Measurements from ENCODE around the gene BORCS8.

DNA sequence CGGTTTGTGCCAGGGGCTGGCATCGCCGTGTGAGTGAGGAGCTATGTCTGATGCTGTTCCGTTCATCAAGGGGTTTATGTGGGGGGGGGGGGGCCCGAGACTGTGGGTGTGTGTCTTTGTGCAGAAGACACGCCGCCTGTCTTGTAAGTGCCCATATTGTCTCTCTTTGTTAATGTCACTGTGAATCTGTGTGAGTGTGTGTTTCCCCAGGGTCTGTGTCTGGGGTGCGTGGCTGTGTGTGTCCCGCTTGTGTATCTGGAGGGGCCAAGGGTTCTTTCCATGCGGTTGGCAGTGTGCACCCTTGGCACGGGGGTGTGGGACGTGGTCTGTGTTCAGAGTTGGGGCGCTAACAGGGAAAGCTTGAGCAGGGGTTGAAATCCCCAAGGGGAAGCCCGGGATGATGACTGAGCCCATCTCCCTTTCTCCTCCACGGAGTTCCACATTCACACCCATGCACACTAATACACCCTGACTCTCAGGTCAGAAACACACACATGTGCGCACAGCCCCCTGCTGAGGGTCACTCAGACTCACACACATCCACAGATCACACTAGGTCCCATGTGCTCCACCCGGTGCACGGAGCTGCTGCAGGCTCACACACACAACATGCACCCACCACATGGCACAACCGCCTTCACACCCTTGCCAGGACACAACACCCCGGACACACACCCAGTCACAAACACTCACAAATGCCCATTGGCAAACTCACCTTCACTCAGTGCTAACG is 21.6 kb upstream of the BORCS8 start:
- no peak for TF ChIP-seq ZNF781 (CRISPR knock-in tag; IDR thresholded peaks at IDR 0.05; ENCODE audit: borderline replicate concordance, not compliant biosample characterization)
- TF ChIP-seq, protein P1, sequence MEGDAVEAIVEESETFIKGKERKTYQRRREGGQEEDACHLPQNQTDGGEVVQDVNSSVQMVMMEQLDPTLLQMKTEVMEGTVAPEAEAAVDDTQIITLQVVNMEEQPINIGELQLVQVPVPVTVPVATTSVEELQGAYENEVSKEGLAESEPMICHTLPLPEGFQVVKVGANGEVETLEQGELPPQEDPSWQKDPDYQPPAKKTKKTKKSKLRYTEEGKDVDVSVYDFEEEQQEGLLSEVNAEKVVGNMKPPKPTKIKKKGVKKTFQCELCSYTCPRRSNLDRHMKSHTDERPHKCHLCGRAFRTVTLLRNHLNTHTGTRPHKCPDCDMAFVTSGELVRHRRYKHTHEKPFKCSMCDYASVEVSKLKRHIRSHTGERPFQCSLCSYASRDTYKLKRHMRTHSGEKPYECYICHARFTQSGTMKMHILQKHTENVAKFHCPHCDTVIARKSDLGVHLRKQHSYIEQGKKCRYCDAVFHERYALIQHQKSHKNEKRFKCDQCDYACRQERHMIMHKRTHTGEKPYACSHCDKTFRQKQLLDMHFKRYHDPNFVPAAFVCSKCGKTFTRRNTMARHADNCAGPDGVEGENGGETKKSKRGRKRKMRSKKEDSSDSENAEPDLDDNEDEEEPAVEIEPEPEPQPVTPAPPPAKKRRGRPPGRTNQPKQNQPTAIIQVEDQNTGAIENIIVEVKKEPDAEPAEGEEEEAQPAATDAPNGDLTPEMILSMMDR (CRISPR knock-in tag; IDR thresholded peaks at IDR 0.05) = no peak
- TF ChIP-seq RXRA (CRISPR knock-in tag; IDR thresholded peaks at IDR 0.05) = no peak
- TF ChIP-seq ZNF564 (CRISPR knock-in tag; IDR thresholded peaks at IDR 0.05) = no peak
- TF ChIP-seq ATF3 (CRISPR knock-in tag; IDR thresholded peaks at IDR 0.05) = no peak
- TF ChIP-seq ZBTB44 (CRISPR knock-in tag; IDR thresholded peaks at IDR 0.05) = no peak
- no peak for TF ChIP-seq BRCA1 (CRISPR knock-in tag; IDR thresholded peaks at IDR 0.05)
- no peak for TF ChIP-seq ZNF12 (CRISPR knock-in tag; IDR thresholded peaks at IDR 0.05)
- no peak for TF ChIP-seq ELF1 (CRISPR knock-in tag; IDR thresholded peaks at IDR 0.05)
